GM18519 (cell line): ENCODE results near the gene NSDHL.

ENCODE experiments used
- ATAC-seq: cut with Tn5 transposase; IDR thresholded peaks from one replicate; pipeline ENCODE4 v1.9.1; 2021; ENCODE audit warnings: mild to moderate bottlenecking, moderate library complexity; ENCODE audit not compliant: unreplicated experiment, low FRiP score

Gene NSDHL

GRCh38 chrX:152892999-152893891 is 62.4 kb downstream of the NSDHL start:
- ATAC-seq, result no peak

GRCh38 chrX:152893980-152894610 is 63.2 kb downstream of the NSDHL start:
- ATAC-seq, result no peak

GRCh38 chrX:152895121-152895520 is 64.3 kb downstream of the NSDHL start:
- ATAC-seq, result no peak

- ATAC-seq, result no peak
Observed at GRCh38 chrX:152895724-152896420, 65.0 kb downstream of the NSDHL start.

- ATAC-seq, result no peak
Observed at GRCh38 chrX:152896450-152896849, 65.6 kb downstream of the NSDHL start.

- ATAC-seq, result no peak
Observed at GRCh38 chrX:152897222-152898131, 66.6 kb downstream of the NSDHL start, which contains the start of gene ZNF185. Gene ZNF185, plus strand, starts transcription at chrX:152898067. Its CDS starts 16,423 bp downstream, at chrX:152914490.

- ATAC-seq, result no peak
Observed at GRCh38 chrX:152898442-152898841, 67.6 kb downstream of the NSDHL start.

GRCh38 chrX:152899111-152899873 is 68.4 kb downstream of the NSDHL start:
- no peak for ATAC-seq

GRCh38 chrX:152899874-152900719 is 69.2 kb downstream of the NSDHL start:
- ATAC-seq, result no peak

- no peak for ATAC-seq
Observed at GRCh38 chrX:152900937-152901445, 70.1 kb downstream of the NSDHL start.

- ATAC-seq, result no peak
Observed at GRCh38 chrX:152901816-152902501, 71.1 kb downstream of the NSDHL start.

GRCh38 chrX:152902502-152902820 is 71.6 kb downstream of the NSDHL start:
- ATAC-seq, result no peak

- no peak for ATAC-seq
Observed at GRCh38 chrX:152903589-152903988, 72.7 kb downstream of the NSDHL start.

- no peak for ATAC-seq
Observed at GRCh38 chrX:152904151-152905080, 73.6 kb downstream of the NSDHL start.

GRCh38 chrX:152905081-152905420 is 74.2 kb downstream of the NSDHL start:
- ATAC-seq, result no peak

GRCh38 chrX:152907084-152907651 is 76.3 kb downstream of the NSDHL start:
- ATAC-seq, result no peak

GRCh38 chrX:152908486-152908885 is 77.6 kb downstream of the NSDHL start:
- no peak for ATAC-seq
